Aorta (tissue), 5 donors: ENCODE data around the gene PARP14. TPM values are rescaled to one million over a fixed set of nuclear protein-coding genes. Genes with fewer than 3 reads are reported as not detected.
"Not testable (repeated sequence)": the region's sequence is repeated elsewhere in the genome, so short reads cannot be mapped to it uniquely, and the experiment has no call there.

Experiments used
- ATAC-seq: fragments of 200-7000 bp; cut with Tn5 transposase; one replicate; pipeline ENCODE4 v1.9.1; 2022; ENCODE audit warnings: moderate library complexity; ENCODE audit not compliant: low FRiP score
- DNase-seq, 2 donors: peaks; one replicate each; pipeline ENCODE4 v3.0.0-alpha.2; 2020
- H3K27ac ChIP-seq, 2 donors: one replicate each; pipeline ENCODE4 v1.5.1; 2013; ENCODE audit warnings: low read length in 2 of 2, mild to moderate bottlenecking in 2 of 2, moderate library complexity in 2 of 2, control low read depth in 1 of 2, inconsistent platforms in 1 of 2, low read depth in 1 of 2
- H3K27me3 ChIP-seq, 2 donors: one replicate each; pipeline ENCODE4 v1.6.1; 2013; ENCODE audit warnings: control low read depth in 1 of 2, low read length in 1 of 2, mild to moderate bottlenecking in 1 of 2, moderate library complexity in 1 of 2; ENCODE audit not compliant: insufficient read depth in 2 of 2, control insufficient read depth in 1 of 2
- H3K36me3 ChIP-seq, 2 donors: one replicate each; pipeline ENCODE4 v1.6.1; 2013; ENCODE audit warnings: control low read depth in 1 of 2, low read length in 1 of 2, mild to moderate bottlenecking in 1 of 2; ENCODE audit not compliant: insufficient read depth in 2 of 2, control insufficient read depth in 1 of 2
- H3K4me1 ChIP-seq, 2 donors: one replicate each; pipeline ENCODE4 v1.6.1; 2013; ENCODE audit warnings: low read length in 2 of 2, control low read depth in 1 of 2, mild to moderate bottlenecking in 1 of 2, moderate library complexity in 1 of 2; ENCODE audit not compliant: insufficient read depth in 2 of 2, control insufficient read depth in 1 of 2
- H3K4me3 ChIP-seq, 2 donors: one replicate each; pipeline ENCODE4 v1.5.1; 2013; ENCODE audit warnings: low read length in 2 of 2, control low read depth in 1 of 2, mild to moderate bottlenecking in 1 of 2
- H3K9me3 ChIP-seq: one replicate; pipeline ENCODE4 v1.6.1; 2013; ENCODE audit warnings: mild to moderate bottlenecking, low read length; ENCODE audit not compliant: control insufficient read depth
- WGBS, 2 donors: extraction: QIAGEN DNeasy Blood & Tissue Kit; methylation state at CpG; one replicate each; pipeline ENCODE4 v1.1.7; 2013; 5-methylcytosine and 5-hydroxymethylcytosine counted together
- intact Hi-C, 2 donors: fragments of 100-400 bp; cut with DNase I; formaldehyde crosslinking; loops; one replicate each; pipeline versions ENCODE4 v1.14.2 to v1.15.0; 2022
- long read RNA-seq, 2 donors: library from polyadenylated mRNA; unstranded; transcript quantifications; one replicate each; pipeline ENCODE4 v2.0.0, GENCODE V29; 2020 to 2021
- polyA plus RNA-seq, 2 donors: library from polyadenylated mRNA; stranded (reverse); fragments of 200-250 nt; gene quantifications; one replicate each; pipeline ENCODE4 v1.2.3, GENCODE V29; 2013
- total RNA-seq, 2 donors: library from RNA; stranded (reverse); fragmentation: NEBNext Ultra II Directional; extraction: Animal tissue kit (Norgen Biotek cat#: 25700); gene quantifications; one replicate each; pipeline ENCODE4 v1.2.1, GENCODE V29; 2021
- donor health status: healthy with polysubstance abuse.
- donor health status: Bipolar disorder and iron deficiency.
- donor health status: DM: no; HTN: no; CAD: no.
- donor health status: DM: no; HTN: no; CAD: no.
- donor health status: DM: yes; HTN: yes; CAD: no.

PARP14 gene
- 10 to 100 TPM; 54.4 to 79.6 TPM for total RNA-seq
- polyA plus RNA-seq, result 10 to 100 TPM in 1 of 2 donors, 1 to 10 TPM in 1; 8.1 to 16.1 TPM
- long read RNA-seq, donor 1, partial matches to known transcripts, result 19 of 24 reads
- long read RNA-seq, donor 1, other reads (novel, unspliced or antisense), result 5 of 24 reads
- long read RNA-seq, donor 2, partial matches to known transcripts, result 11 of 16 reads
- long read RNA-seq, donor 2, other reads (novel, unspliced or antisense), result 5 of 16 reads

- peak within 1 kb of the TSS; percentile 97 to 100 for H3K4me3 ChIP-seq
- H3K27ac ChIP-seq, result peak within 1 kb of the TSS; percentile 78 to 85
- no peaks in the 10 kb centered on the region for H3K36me3 ChIP-seq
- DNase-seq (peak; percentile 83 to 87), ATAC-seq (peak; percentile 89)
- intact Hi-C loops, result loop anchor here (2.0 to 10.0 kb wide), 4 partner anchors 118 to 1136 kb away; partner anchors contain the start of genes POLQ (in 2 of the 2), DTX3L (in 1 of the 2) and PARP9 (in 1 of the 2)
- 1% methylated on average over 56 to 63 of the region's 63 CpGs for WGBS, 2 donors
- H3K9me3 ChIP-seq, result peaks cover 1% of the 10 kb centered on the region
- H3K4me1 ChIP-seq, result no peaks in the 10 kb centered on the region
- no peaks in the 10 kb centered on the region for H3K27me3 ChIP-seq
Measured at GRCh38 chr3:122680475-122681283, at the start of gene PARP14. Gene PARP14, plus strand, starts transcription at chr3:122680839. Its CDS starts 45 bp downstream, at chr3:122680884.

GRCh38 chr3:122635789-122636188 lies 44.9 kb upstream of the PARP14 start:
- intact Hi-C loops, result no loop called here
- ATAC-seq (no peak), DNase-seq (no peak)
- WGBS, 2 donors, result 37 to 49% methylated on average over 5 of the region's 5 CpGs
- Histone ChIP-seq H3K27me3 (no peaks in the 10 kb centered on the region), H3K4me1 (no peaks in the 10 kb centered on the region), H3K27ac (no peak overlapping the region), H3K4me3 (no peak overlapping the region), H3K9me3 (no peaks in the 10 kb centered on the region), H3K36me3 (no peaks in the 10 kb centered on the region)

- H3K36me3 ChIP-seq, result no peaks in the 10 kb centered on the region
- H3K27me3 ChIP-seq, result no peaks in the 10 kb centered on the region
- H3K4me3 ChIP-seq, result no peak overlapping the region
- intact Hi-C loops, result no loop called here
- DNase-seq (no peak), ATAC-seq (no peak)
- no peaks in the 10 kb centered on the region for H3K9me3 ChIP-seq
- no peaks in the 10 kb centered on the region for H3K4me1 ChIP-seq
- WGBS, 2 donors, result 49 to 54% methylated on average over 3 of the region's 3 CpGs
- H3K27ac ChIP-seq, result no peak overlapping the region
Measured at GRCh38 chr3:122636697-122637096, 43.9 kb upstream of the PARP14 start.

GRCh38 chr3:122640437-122640999 lies 40.1 kb upstream of the PARP14 start:
- intact Hi-C loops, result no loop called here

GRCh38 chr3:122642935-122643334 lies 37.7 kb upstream of the PARP14 start:
- WGBS, 2 donors, result 85 to 88% methylated on average over 2 of the region's 2 CpGs
- no peak for DNase-seq
- no peaks in the 10 kb centered on the region for H3K27me3 ChIP-seq

More at GRCh38 chr3:122640437-122640999, 40.1 kb upstream of the PARP14 start:
- Histone ChIP-seq H3K9me3 (no peaks in the 10 kb centered on the region), H3K4me3 (no peak overlapping the region), H3K36me3 (no peaks in the 10 kb centered on the region), H3K4me1 (no peaks in the 10 kb centered on the region), H3K27ac (no peak overlapping the region), H3K27me3 (no peaks in the 10 kb centered on the region)
- DNase-seq, result no peak
- ATAC-seq, result no peak

GRCh38 chr3:122646146-122646988 lies 34.3 kb upstream of the PARP14 start:
- no peak for ATAC-seq

More at GRCh38 chr3:122642935-122643334, 37.7 kb upstream of the PARP14 start:
- Histone ChIP-seq H3K4me3 (no peak overlapping the region), H3K4me1 (no peaks in the 10 kb centered on the region), H3K36me3 (no peaks in the 10 kb centered on the region), H3K27ac (no peak overlapping the region), H3K9me3 (no peaks in the 10 kb centered on the region)
- intact Hi-C loops, result no loop called here
- no peak for ATAC-seq

GRCh38 chr3:122651233-122651907 lies 29.3 kb upstream of the PARP14 start:
- H3K4me3 ChIP-seq, H3K9me3 ChIP-seq, H3K27ac ChIP-seq, intact Hi-C loops, H3K4me1 ChIP-seq, H3K27me3 ChIP-seq, H3K36me3 ChIP-seq, ATAC-seq, DNase-seq: not testable (repeated sequence)
- 61 to 64% methylated on average over 10 to 11 of the region's 11 CpGs for WGBS, 2 donors

More at GRCh38 chr3:122646146-122646988, 34.3 kb upstream of the PARP14 start:
- Histone ChIP-seq H3K4me3 (no peak overlapping the region), H3K4me1 (no peaks in the 10 kb centered on the region), H3K27me3 (no peaks in the 10 kb centered on the region), H3K27ac (no peak overlapping the region), H3K9me3 (no peaks in the 10 kb centered on the region), H3K36me3 (no peaks in the 10 kb centered on the region)
- DNase-seq, result no peak
- 45 to 55% methylated on average over 5 of the region's 5 CpGs for WGBS, 2 donors
- intact Hi-C loops, result no loop called here

- WGBS, 2 donors, result 85 to 87% methylated on average over 6 of the region's 6 CpGs
- ATAC-seq, DNase-seq, H3K27me3 ChIP-seq, H3K4me3 ChIP-seq, H3K4me1 ChIP-seq, intact Hi-C loops, H3K9me3 ChIP-seq, H3K36me3 ChIP-seq, H3K27ac ChIP-seq: not testable (repeated sequence)
Measured at GRCh38 chr3:122651962-122652361, 28.7 kb upstream of the PARP14 start.
